Motor neuron (in vitro differentiated cells): ENCODE data around the gene GTPBP3. TPM values are rescaled to one million over a fixed set of nuclear protein-coding genes. Genes with fewer than 3 reads are reported as not detected.

Experiments used
- ATAC-seq, 8 experiments: fragments of 200-7000 bp; cut with Tn5 transposase; replicated peaks in 6 of 8; 2 replicates each; pipeline ENCODE4 v1.8.0; 2021; ENCODE audit warnings: mild to moderate bottlenecking in 8 of 8, moderate library complexity in 8 of 8
- H3K27ac ChIP-seq, 2 donors: fragments of 250-450 bp; sonication (Bioruptor Pico); 2 replicates each; pipeline ENCODE4 v1.9.0; 2021; ENCODE audit warnings: antibody characterized with exemption in 2 of 2, mild to moderate bottlenecking in 2 of 2, moderate library complexity in 1 of 2
- H3K4me1 ChIP-seq, 2 donors: fragments of 250-450 bp; sonication (Bioruptor Pico); replicated peaks in 1 of 2; 2 replicates each; pipeline ENCODE4 v1.6.1; 2021; ENCODE audit warnings: antibody characterized with exemption in 2 of 2, mild to moderate bottlenecking in 2 of 2, moderate library complexity in 1 of 2
- H3K4me3 ChIP-seq, 5 donors: fragments of 250-450 bp; sonication (Bioruptor Pico); 2 replicates each; pipeline ENCODE4 v1.9.0; 2021; ENCODE audit warnings: antibody characterized with exemption in 5 of 5, mild to moderate bottlenecking in 5 of 5, moderate library complexity in 4 of 5
- WGBS, 10 experiments: fragments of 450-650 bp; shearing (Covaris generic); methylation state at CpG; one replicate each; pipeline ENCODE4 v1.0.0; 2022; 5-methylcytosine and 5-hydroxymethylcytosine counted together
- in situ Hi-C, 9 experiments: fragments of 400-800 bp; cut with MboI; loops; one replicate each; pipeline ENCODE4 v1.15.0; 2021; ENCODE audit warnings: low sequenced_read_pairs in 9 of 9, low pct_unique_long_range_greater_than_20kb in 2 of 9; ENCODE audit not compliant: unreplicated experiment in 9 of 9
- total RNA-seq, 8 experiments: library from RNA; unstranded; fragments of 300-600 nt; gene quantifications; 2 replicates each; pipeline versions ENCODE4 v1.2.3 to v1.2.4, GENCODE V29; 2022

Gene GTPBP3
- total RNA-seq, 8 experiments from 2014 or later: 9.0 to 31.3 (median 17.0) TPM

DNA sequence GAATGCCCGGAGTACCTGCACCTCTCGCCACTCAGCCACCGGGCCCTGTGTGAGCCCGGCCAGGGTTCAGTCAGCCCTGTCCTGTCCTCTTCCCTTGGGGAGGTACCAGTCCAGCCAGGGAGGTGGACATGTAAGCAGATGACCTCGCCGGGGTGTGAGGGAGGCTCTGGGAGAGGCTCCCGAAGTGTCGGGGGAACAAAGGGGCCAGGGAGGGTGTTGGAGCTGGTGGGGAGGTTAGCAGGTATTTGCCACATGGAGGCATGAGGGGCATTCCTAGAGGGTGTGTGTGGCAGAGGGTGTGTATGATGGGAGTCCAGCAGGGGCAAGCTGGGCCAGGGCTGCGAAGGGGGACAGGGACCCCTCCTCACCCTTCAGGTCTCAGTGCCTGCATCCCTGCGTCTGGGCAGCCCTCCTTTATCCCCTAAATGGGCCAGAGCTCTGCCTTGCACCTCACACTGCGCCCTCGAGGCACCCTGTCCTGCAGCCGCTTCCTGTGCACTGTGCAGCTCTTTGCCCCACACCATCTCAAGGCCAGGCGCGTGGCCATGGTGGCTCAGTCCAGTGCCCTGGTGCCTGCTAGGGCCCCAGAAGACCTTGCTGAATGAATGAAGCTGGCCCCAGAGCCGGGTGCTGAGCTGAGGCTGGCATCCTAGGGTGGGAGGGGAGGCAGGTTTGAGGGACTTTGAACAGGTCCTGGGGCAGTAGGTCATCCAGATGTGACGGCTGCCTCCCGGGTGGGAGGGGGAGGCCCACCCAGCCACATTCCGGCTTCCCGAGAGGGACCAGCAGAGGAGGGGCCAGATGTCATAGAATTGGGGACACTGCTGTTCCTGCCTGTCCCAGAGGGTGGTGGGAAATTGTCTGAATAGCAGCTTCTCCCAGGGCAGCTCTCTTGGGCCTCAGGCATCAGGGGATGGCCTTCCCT is 24.9 kb upstream of the GTPBP3 start:
- H3K4me3 ChIP-seq: no peak overlapping the region
- WGBS, 10 experiments: 40 to 100% (median 84%) methylated on average over 1 to 8 of the region's 20 CpGs; no CpG with 5 or more reads in 6 of the 10 experiments
- H3K4me1 ChIP-seq: peaks cover 5 to 8% of the 10 kb centered on the region in 2 donors
- H3K27ac ChIP-seq: no peak overlapping the region
- peak in 2 of 8 experiments; percentile 4 to 6 for ATAC-seq
- in situ Hi-C loops: no loop called here

GRCh38 chr19:17314007-17314593 is 23.3 kb upstream of the GTPBP3 start:
- WGBS, 10 experiments: 95 to 100% (median 97%) methylated on average over 2 to 6 of the region's 19 CpGs; no CpG with 5 or more reads in 7 of the 10 experiments
- ATAC-seq: no peak
- Histone ChIP-seq H3K4me1 (peaks cover 5 to 8% of the 10 kb centered on the region in 2 donors), H3K27ac (no peak overlapping the region), H3K4me3 (no peak overlapping the region)
- in situ Hi-C loops: no loop called here

- 70 to 83% methylated on average over 2 to 3 of the region's 6 CpGs; no CpG with 5 or more reads in 8 of the 10 experiments for WGBS, 10 experiments
- in situ Hi-C loops: no loop called here
- Histone ChIP-seq H3K4me3 (no peak overlapping the region), H3K4me1 (no peaks in the 10 kb centered on the region), H3K27ac (no peak overlapping the region)
- no peak for ATAC-seq
Measured at GRCh38 chr19:17318966-17319365, 18.4 kb upstream of the GTPBP3 start.

DNA sequence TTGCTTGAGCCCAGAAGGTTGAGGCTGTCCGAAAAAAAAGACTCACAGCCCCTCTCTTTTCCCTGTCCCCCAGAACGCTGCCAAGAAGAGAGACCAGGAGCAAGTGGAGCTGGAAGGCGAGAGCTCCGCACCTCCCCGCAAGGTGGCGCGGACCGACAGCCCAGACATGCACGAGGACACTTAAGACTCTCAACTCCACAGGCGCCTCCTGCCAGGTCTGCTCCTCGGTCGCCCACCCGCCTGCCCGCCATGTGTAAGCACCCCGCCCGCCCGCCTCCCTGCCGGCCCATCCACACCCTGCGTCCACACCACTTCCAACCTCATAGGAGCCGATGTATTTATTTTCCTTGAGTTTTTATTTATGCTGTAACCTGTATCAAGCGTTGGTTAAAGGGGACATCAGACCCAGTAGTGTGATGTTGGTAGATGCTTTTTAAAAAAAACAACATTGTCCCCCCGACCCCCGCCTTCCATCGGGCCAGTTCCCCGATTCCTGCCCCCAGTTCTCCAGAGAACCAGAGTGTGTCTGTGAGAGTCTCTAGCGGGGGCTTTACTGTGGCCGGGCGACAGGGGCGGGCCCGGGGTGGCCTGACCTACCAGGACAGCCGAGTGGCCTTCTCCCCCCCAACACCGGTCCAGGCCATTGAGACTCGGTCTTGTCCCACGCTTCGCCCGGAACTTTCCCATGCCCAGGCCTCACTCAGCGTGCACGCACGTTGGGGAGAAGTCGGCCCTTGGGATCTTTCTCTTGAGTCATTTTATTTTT is 17.7 kb upstream of the GTPBP3 start:
- no peak for ATAC-seq
- Histone ChIP-seq H3K4me3 (no peak overlapping the region), H3K27ac (no peak overlapping the region), H3K4me1 (no peaks in the 10 kb centered on the region)
- 85 to 96% methylated on average over 5 of the region's 40 CpGs; no CpG with 5 or more reads in 8 of the 10 experiments for WGBS, 10 experiments
- in situ Hi-C loops: no loop called here

DNA sequence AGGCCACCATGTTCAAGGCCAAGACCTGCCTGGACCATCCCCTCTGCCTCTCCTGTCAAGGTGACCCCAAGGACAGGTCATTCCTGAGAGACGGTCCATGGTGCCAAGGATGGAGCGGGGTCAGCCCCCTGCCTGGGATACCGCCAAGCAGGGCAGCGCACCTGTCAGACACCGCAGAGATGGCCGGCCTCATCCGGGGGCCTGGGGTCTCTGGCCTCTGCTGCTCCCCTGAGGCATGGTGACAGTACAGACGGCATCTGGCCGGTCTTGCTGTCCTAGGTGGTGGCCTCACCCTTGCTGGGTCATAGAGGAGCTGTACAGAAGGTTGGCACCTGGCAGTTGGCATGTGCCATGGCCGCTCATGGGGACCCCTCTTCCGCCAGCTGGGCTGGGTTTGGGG is 16.9 kb upstream of the GTPBP3 start:
- no CpG with 5 or more reads among the region's 11 CpGs for WGBS, 10 experiments
- no peak overlapping the region for H3K27ac ChIP-seq
- peak in 2 of 8 experiments; percentile 1 to 5 for ATAC-seq
- no peak overlapping the region for H3K4me3 ChIP-seq
- no peaks in the 10 kb centered on the region for H3K4me1 ChIP-seq
- in situ Hi-C loops: no loop called here

DNA sequence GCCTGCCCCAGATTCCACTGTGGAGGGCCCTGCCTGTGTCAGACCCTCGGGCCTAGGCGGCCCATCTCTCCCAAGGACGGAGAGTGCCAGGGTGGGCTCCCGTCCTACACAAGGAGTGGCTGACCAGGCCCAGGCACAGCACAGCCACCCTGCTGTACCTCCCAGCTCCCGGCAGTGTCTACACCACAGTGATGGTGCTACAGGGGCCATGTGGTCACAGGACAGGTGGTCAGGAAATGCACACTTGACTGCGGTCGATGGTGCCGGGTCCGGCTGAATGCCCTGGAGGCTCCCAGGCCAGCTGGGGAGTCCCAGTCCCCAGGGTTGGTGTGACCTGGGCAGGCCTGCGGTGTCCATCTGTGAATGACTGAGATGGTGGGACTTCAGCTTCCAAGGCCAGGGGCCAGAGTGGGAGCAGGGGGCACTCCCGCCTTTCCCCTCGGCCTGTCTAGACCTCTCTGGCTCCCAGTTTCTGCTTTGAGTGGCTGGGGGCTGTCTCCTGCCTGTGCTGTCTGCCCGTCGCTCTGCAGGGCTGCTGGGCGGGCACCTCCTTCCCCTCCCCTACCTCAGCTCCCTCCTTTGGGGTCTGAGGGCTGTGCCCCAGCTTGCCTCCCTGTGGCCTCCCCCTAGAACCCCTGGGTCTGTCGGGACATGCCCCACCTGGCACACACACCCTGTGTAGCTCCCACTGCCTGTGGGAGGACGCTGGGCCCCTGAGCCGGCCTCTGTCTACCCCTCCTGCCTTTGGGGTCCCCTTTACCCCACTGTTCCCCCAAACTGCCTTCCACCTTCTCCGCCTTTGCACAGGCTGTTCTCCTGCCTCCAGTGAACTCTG is 15.5 kb upstream of the GTPBP3 start:
- in situ Hi-C loops: no loop called here
- 86 to 100% (median 90%) methylated on average over 1 to 2 of the region's 19 CpGs; no CpG with 5 or more reads in 7 of the 10 experiments for WGBS, 10 experiments
- ATAC-seq: peak in 4 of 8 experiments; percentile 8 to 13 (median 10)
- H3K4me1 ChIP-seq: no peaks in the 10 kb centered on the region
- no peak overlapping the region for H3K4me3 ChIP-seq
- no peak overlapping the region for H3K27ac ChIP-seq

GRCh38 chr19:17322854-17323253 is 14.5 kb upstream of the GTPBP3 start:
- Histone ChIP-seq H3K4me1 (peaks cover 0 to under 1% of the 10 kb centered on the region in 2 donors), H3K4me3 (no peak overlapping the region), H3K27ac (no peak overlapping the region)
- 20 to 100% (median 89%) methylated on average over 1 to 7 of the region's 10 CpGs; no CpG with 5 or more reads in 4 of the 10 experiments for WGBS, 10 experiments
- ATAC-seq: peak in 2 of 8 experiments; percentile 6 to 19
- in situ Hi-C loops: no loop called here

DNA sequence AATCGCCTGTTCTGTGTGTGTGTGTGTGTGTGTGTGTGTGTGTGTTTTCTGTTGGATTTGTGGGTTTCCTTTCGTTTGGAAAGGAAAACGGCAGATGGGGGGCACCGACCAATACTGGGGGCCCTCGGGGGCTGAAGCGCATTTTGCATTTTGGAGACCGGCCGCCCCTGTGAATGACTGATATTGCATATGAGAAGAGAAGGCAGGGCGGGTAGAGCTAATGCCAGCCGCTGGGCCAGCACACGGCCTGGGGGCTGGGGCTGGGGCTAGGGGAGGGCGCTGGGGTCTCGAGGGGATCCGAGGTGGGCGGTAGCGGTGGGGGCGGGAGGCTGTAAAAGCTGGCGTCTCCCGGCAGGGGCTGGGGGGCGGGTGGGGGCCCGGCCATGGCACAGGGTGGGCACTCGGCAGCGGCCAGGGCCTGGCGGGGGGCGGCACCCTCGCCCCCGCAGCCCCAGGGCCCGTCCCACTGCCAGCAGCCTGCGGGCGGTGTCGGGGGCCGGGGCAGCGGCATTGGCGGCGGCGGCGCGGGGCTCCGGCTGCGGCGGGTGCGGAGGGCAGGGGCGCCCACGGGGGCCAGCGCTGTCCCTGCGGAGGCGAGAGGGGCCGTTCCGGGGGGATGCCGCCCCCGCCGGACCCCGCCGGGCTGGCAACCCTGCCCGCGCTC is 13.9 kb upstream of the GTPBP3 start:
- in situ Hi-C loops: no loop called here
- no peak overlapping the region for H3K4me3 ChIP-seq
- no peak overlapping the region for H3K27ac ChIP-seq
- WGBS, 10 experiments: 0 to 100% (median 84%) methylated on average over 1 to 3 of the region's 56 CpGs; no CpG with 5 or more reads in 6 of the 10 experiments
- peaks cover 0 to 6% of the 10 kb centered on the region in 2 donors for H3K4me1 ChIP-seq
- peak in 4 of 8 experiments; percentile 1 to 20 (median 9) for ATAC-seq

- no CpG with 5 or more reads among the region's 7 CpGs for WGBS, 10 experiments
- Histone ChIP-seq H3K27ac (no peak overlapping the region), H3K4me3 (no peak overlapping the region), H3K4me1 (peaks cover 2 to 10% of the 10 kb centered on the region in 2 donors)
- in situ Hi-C loops: no loop called here
- ATAC-seq: peak in 3 of 8 experiments; percentile 14 to 40 (median 28)
Measured at GRCh38 chr19:17323964-17324332, 13.4 kb upstream of the GTPBP3 start.

- ATAC-seq: no peak
- Histone ChIP-seq H3K4me3 (no peak overlapping the region), H3K27ac (no peak overlapping the region), H3K4me1 (peaks cover 4 to 13% of the 10 kb centered on the region in 2 donors)
- in situ Hi-C loops: no loop called here
- WGBS, 10 experiments: 87% methylated on average over 7 of the region's 28 CpGs; no CpG with 5 or more reads in 9 of the 10 experiments
Measured at GRCh38 chr19:17324357-17325114, 12.8 kb upstream of the GTPBP3 start.

DNA sequence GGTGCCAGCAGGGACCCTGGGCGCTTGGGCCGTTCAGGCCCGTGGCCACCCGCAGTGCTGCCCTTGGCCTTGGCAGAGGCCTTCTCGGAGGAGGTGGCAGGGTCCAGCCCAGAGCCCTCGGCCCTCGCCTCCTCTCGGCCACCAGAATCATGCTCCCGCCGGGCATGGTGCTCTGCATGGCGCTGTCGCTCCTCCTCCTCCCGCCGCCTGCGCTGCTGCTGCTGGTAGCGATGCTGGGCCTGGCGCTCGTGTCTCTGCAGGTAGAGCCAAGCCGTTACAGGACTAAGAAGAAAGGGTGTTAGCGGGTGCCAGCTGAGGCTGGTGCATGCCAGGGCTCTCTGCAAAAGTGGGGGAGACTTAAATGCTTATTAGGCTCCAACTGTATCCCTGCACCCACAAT is 12.2 kb upstream of the GTPBP3 start:
- H3K27ac ChIP-seq: no peak overlapping the region

More for the DNA sequence above, 12.2 kb upstream of the GTPBP3 start:
- in situ Hi-C loops: no loop called here
- Histone ChIP-seq H3K4me1 (peaks cover 4 to 13% of the 10 kb centered on the region in 2 donors), H3K4me3 (no peak overlapping the region)
- no peak for ATAC-seq
- 94 to 98% (median 96%) methylated on average over 5 to 10 of the region's 20 CpGs; no CpG with 5 or more reads in 7 of the 10 experiments for WGBS, 10 experiments
